B cell (primary cell): ENCODE data around the gene NCBP1.

ENCODE experiments used
- EZH2 ChIP-seq: IDR thresholded peaks from 2 replicates; pipeline ENCODE4 v1.6.1; 2012; ENCODE audit warnings: borderline replicate concordance, low read depth, mild to moderate bottlenecking, moderate library complexity, low read length; ENCODE audit not compliant: insufficient read depth, poor library complexity, severe bottlenecking
- TF ChIP-seq, protein P1 (sequence below): fragments of 200-600 bp; IDR thresholded peaks from one replicate; pipeline ENCODE4 v1.8.0; 2022; ENCODE audit warnings: antibody characterized with exemption, mild to moderate bottlenecking

DNA sequence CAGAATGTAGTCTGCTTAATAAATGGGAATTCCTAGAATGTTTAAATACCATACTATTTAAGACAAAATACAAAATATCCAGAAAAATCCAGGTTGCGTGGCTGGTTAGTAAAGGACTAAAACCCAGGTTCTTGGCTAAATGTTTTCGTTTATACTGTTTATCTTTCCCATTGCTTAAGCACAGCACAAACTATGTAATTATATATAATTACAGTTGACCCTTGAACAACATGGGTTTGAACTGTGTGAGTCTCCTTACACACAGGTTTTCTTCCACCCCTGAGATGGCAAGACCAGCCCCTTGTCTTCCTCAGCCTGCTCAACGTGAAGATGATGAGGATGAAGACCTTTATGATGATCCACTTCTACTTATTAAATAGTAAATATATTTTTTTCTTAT, 38.8 kb downstream of the NCBP1 start:
- TF ChIP-seq, protein P1, sequence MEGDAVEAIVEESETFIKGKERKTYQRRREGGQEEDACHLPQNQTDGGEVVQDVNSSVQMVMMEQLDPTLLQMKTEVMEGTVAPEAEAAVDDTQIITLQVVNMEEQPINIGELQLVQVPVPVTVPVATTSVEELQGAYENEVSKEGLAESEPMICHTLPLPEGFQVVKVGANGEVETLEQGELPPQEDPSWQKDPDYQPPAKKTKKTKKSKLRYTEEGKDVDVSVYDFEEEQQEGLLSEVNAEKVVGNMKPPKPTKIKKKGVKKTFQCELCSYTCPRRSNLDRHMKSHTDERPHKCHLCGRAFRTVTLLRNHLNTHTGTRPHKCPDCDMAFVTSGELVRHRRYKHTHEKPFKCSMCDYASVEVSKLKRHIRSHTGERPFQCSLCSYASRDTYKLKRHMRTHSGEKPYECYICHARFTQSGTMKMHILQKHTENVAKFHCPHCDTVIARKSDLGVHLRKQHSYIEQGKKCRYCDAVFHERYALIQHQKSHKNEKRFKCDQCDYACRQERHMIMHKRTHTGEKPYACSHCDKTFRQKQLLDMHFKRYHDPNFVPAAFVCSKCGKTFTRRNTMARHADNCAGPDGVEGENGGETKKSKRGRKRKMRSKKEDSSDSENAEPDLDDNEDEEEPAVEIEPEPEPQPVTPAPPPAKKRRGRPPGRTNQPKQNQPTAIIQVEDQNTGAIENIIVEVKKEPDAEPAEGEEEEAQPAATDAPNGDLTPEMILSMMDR = no peak
- no peak for TF ChIP-seq EZH2
